Measurements from ENCODE around the gene RAET1E. TPM values are rescaled to one million over a fixed set of nuclear protein-coding genes. Genes with fewer than 3 reads are reported as not detected.

RAET1E gene
- total and polyA plus RNA-seq, 9 of the 15 experiments (the other 6 are each of a cell fraction or from before 2014, with no cell fraction given): not detected

DNA sequence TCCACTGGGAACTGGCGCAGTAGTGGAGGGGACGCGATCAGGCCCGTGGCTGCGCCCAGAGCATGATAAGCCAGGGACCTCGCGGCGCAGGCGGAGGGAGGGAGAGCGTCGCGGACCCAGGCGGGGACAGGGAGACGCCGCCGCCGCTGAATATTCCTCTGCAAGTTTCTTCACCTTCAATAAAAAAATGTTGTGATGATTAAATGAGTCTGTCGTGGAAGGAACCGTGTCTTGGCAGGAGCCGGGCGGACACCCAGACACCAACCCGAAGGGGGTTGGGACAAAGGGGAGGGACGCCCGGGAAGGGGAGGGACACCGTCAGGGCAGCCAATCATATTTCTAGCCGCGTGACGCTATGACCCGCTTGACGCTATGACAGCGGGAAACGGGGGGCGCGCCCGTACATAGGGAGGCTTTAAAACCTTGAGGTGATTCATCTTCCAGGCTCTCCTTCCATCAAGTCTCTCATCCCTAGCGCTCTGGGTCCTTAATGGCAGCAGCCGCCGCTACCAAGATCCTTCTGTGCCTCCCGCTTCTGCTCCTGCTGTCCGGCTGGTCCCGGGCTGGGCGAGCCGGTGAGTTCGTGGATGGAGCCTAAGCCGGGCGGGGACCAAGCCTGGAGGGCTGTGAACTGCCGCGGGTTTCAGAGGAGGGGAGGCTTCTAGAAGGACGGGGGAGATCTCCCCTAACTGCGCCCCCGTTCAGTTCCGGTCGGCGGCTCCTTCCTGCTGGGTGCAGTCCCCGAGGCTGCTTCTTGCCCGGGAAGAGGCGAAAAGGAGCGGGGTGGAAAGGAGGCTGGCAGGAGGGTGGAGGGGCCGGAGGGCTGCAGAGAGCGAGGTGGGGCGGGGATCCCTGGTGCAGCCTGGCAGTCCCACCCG is 43.9 kb upstream of the RAET1E start, which contains the start of gene ULBP2 (continued):
- TF ChIP-seq PHF8 (IDR thresholded peaks at IDR 0.05; ENCODE audit: borderline replicate concordance, low read length): peak; percentile 12; the same call in 1 of the 2 replicates
- TF ChIP-seq TAF1 (IDR thresholded peaks at IDR 0.05; ENCODE audit: control insufficient read depth, extremely low read depth, insufficient read depth, low read length, severe bottlenecking): no peak
- no peak for TF ChIP-seq ERF (CRISPR knock-in tag; IDR thresholded peaks at IDR 0.05)
- TF ChIP-seq, protein P1, sequence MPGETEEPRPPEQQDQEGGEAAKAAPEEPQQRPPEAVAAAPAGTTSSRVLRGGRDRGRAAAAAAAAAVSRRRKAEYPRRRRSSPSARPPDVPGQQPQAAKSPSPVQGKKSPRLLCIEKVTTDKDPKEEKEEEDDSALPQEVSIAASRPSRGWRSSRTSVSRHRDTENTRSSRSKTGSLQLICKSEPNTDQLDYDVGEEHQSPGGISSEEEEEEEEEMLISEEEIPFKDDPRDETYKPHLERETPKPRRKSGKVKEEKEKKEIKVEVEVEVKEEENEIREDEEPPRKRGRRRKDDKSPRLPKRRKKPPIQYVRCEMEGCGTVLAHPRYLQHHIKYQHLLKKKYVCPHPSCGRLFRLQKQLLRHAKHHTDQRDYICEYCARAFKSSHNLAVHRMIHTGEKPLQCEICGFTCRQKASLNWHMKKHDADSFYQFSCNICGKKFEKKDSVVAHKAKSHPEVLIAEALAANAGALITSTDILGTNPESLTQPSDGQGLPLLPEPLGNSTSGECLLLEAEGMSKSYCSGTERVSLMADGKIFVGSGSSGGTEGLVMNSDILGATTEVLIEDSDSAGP (CRISPR knock-in tag; IDR thresholded peaks at IDR 0.05): no peak
- TF ChIP-seq, protein P2, sequence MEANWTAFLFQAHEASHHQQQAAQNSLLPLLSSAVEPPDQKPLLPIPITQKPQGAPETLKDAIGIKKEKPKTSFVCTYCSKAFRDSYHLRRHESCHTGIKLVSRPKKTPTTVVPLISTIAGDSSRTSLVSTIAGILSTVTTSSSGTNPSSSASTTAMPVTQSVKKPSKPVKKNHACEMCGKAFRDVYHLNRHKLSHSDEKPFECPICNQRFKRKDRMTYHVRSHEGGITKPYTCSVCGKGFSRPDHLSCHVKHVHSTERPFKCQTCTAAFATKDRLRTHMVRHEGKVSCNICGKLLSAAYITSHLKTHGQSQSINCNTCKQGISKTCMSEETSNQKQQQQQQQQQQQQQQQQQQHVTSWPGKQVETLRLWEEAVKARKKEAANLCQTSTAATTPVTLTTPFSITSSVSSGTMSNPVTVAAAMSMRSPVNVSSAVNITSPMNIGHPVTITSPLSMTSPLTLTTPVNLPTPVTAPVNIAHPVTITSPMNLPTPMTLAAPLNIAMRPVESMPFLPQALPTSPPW (CRISPR knock-in tag; IDR thresholded peaks at IDR 0.05): peak; percentile 55
- no peak for TF ChIP-seq ESRRA (IDR thresholded peaks at IDR 0.05; ENCODE audit: borderline replicate concordance, low read depth)
- no peak for TF ChIP-seq BCL6 (CRISPR knock-in tag; IDR thresholded peaks at IDR 0.05)
- TF ChIP-seq SAFB2 (IDR thresholded peaks at IDR 0.05; ENCODE audit: borderline replicate concordance, low read depth, low read length, severe bottlenecking): no peak
- TF ChIP-seq, protein P3, sequence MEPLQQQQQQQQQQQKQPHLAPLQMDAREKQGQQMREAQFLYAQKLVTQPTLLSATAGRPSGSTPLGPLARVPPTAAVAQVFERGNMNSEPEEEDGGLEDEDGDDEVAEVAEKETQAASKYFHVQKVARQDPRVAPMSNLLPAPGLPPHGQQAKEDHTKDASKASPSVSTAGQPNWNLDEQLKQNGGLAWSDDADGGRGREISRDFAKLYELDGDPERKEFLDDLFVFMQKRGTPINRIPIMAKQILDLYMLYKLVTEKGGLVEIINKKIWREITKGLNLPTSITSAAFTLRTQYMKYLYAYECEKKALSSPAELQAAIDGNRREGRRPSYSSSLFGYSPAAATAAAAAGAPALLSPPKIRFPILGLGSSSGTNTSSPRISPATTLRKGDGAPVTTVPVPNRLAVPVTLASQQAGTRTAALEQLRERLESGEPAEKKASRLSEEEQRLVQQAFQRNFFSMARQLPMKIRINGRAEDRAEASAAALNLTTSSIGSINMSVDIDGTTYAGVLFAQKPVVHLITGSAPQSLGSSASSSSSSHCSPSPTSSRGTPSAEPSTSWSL (CRISPR knock-in tag; IDR thresholded peaks at IDR 0.05; ENCODE audit: borderline replicate concordance): 0 out of 2 replicates have a peak, but pooled peaks have one; percentile 56
- TF ChIP-seq ZNF324 (CRISPR knock-in tag; IDR thresholded peaks at IDR 0.05): no peak
- TF ChIP-seq CREB1 (IDR thresholded peaks at IDR 0.05): peak; percentile 74
- peak; percentile 78 for TF ChIP-seq CREB1 (CRISPR knock-in tag; IDR thresholded peaks at IDR 0.05)
- no peak; the same call in 1 of the 2 replicates for TF ChIP-seq XRCC5 (IDR thresholded peaks at IDR 0.05; ENCODE audit: low read depth, low read length)
- no peak for TF ChIP-seq POLR3A (IDR thresholded peaks at IDR 0.05; ENCODE audit: borderline replicate concordance, extremely low read depth, insufficient read depth, insufficient read length)
- no peak for TF ChIP-seq KHSRP (IDR thresholded peaks at IDR 0.05)
- TF ChIP-seq HNRNPK (IDR thresholded peaks at IDR 0.05; ENCODE audit: low read depth, low read length, poor library complexity, severe bottlenecking): no peak
- no peak for TF ChIP-seq TEAD2 (tag; IDR thresholded peaks at IDR 0.05)
- peak; percentile 69 for TF ChIP-seq CXXC5 (CRISPR knock-in tag; IDR thresholded peaks at IDR 0.05)
- TF ChIP-seq, protein P4, sequence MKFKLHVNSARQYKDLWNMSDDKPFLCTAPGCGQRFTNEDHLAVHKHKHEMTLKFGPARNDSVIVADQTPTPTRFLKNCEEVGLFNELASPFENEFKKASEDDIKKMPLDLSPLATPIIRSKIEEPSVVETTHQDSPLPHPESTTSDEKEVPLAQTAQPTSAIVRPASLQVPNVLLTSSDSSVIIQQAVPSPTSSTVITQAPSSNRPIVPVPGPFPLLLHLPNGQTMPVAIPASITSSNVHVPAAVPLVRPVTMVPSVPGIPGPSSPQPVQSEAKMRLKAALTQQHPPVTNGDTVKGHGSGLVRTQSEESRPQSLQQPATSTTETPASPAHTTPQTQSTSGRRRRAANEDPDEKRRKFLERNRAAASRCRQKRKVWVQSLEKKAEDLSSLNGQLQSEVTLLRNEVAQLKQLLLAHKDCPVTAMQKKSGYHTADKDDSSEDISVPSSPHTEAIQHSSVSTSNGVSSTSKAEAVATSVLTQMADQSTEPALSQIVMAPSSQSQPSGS (CRISPR knock-in tag; IDR thresholded peaks at IDR 0.05): no peak

Data from K562 (cell line).